Liver (tissue), 3 donors: ENCODE data around the gene OPTC.

Experiments used
- ATF3 ChIP-seq: IDR thresholded peaks from 2 replicates; pipeline ENCODE4 v1.6.1; 2016; ENCODE audit warnings: antibody characterized with exemption
- CTCF ChIP-seq: fragments of 150-350 bp; IDR thresholded peaks from 2 replicates; pipeline ENCODE4 v1.5.1; 2017; ENCODE audit warnings: improper control_type of control experiment, low read depth, low read length; ENCODE audit not compliant: missing input control
- GABPA ChIP-seq, 2 donors: IDR thresholded peaks in 1 of 2; conservative IDR thresholded peaks in 1 of 2; 2 replicates each; pipeline ENCODE4 v1.6.1; 2016; ENCODE audit warnings: antibody characterized with exemption in 2 of 2, mild to moderate bottlenecking in 1 of 2, moderate library complexity in 1 of 2
- JUND ChIP-seq, 2 donors: IDR thresholded peaks; 2 replicates each; pipeline ENCODE4 v1.6.1; 2016; ENCODE audit warnings: antibody characterized with exemption in 2 of 2
- MAX ChIP-seq: IDR thresholded peaks from 2 replicates; pipeline ENCODE4 v1.6.1; 2016; ENCODE audit warnings: antibody characterized with exemption
- RAD21 ChIP-seq, 2 donors: IDR thresholded peaks; 2 replicates each; pipeline ENCODE4 v1.6.1; 2016; ENCODE audit warnings: antibody characterized with exemption in 2 of 2, mild to moderate bottlenecking in 2 of 2
- REST ChIP-seq: IDR thresholded peaks from 2 replicates; pipeline ENCODE4 v1.6.1; 2016; ENCODE audit warnings: antibody characterized with exemption, mild to moderate bottlenecking
- RXRA ChIP-seq, 2 donors: IDR thresholded peaks; 2 replicates each; pipeline ENCODE4 v1.6.1; 2017 to 2018; ENCODE audit warnings: antibody characterized with exemption in 2 of 2, mild to moderate bottlenecking in 1 of 2
- ZBTB33 ChIP-seq: IDR thresholded peaks from 2 replicates; pipeline ENCODE4 v1.6.1; 2016; ENCODE audit warnings: antibody characterized with exemption
- donor health status: healthy.
- donor health status: healthy.

- TF ChIP-seq REST (no peak), CTCF (no peak), ATF3 (no peak), MAX (no peak), GABPA (IDR thresholded peaks at IDR 0.05 in 1 of 2, conservative IDR thresholded peaks at IDR 0.05 in 1 of 2) (no peak), RAD21 (IDR thresholded peaks at IDR 0.05) (no peak), RXRA (IDR thresholded peaks at IDR 0.05) (no peak), JUND (IDR thresholded peaks at IDR 0.05) (no peak), ZBTB33 (no peak)
These were observed 44.0 kb upstream of the OPTC start for GRCh38 chr1:203450001-203450400.
